K562 (cell line): ENCODE measurements around the gene TRIP12. TPM values are rescaled to one million over a fixed set of nuclear protein-coding genes. Genes with fewer than 3 reads are reported as not detected.

ENCODE experiments used
- ATAC-seq: fragments of 200-7000 bp; cut with Tn5 transposase; 3 replicates; pipeline ENCODE4 v1.9.1; 2020; ENCODE audit warnings: moderate library complexity
- BruUV-seq: library from RNA; stranded (reverse); fragments of 400-500 nt; replicated peaks from 2 replicates; lab custom pipeline; 2021; lab: Mats Ljungman, UMichigan
- CTCF ChIA-PET: fragments of 300-600 bp; formaldehyde crosslinking; extraction: SDS; loops from one replicate; lab custom pipeline; 2021; ENCODE audit warnings: low intra/inter-chr PET ratio; lab: Yijun Ruan, JAX
- POLR2A ChIA-PET: fragments of 300-600, 350-650 bp; sonication (Branson Sonifier 250); formaldehyde crosslinking; extraction: SDS; loops from one replicate; lab custom pipeline; 2021; ENCODE audit warnings: antibody characterized with exemption, inconsistent platforms; lab: Yijun Ruan, JAX
- DNase-seq, 4 experiments: peaks; one replicate each; pipeline versions ENCODE4 v3.0.0 to v3.0.0-alpha.2; 2011 to 2018; ENCODE audit warnings: low spot score in 3 of 4, mixed read lengths in 3 of 4; ENCODE audit errors: extremely low read depth in 1 of 4
- FAIRE-seq: peaks from 2 replicates; lab custom pipeline; 2011; peaks lifted over from hg19 to GRCh38; lab: Jason Lieb, UNC
- H2AFZ ChIP-seq: 2 replicates; pipeline ENCODE4 v1.6.0; 2011; ENCODE audit warnings: low read depth, low read length, control low read depth, inconsistent platforms
- H3K27ac ChIP-seq: fragments of 200-600 bp; 3 replicates; pipeline ENCODE4 v1.8.0; 2011; ENCODE audit warnings: low read depth, mild to moderate bottlenecking, control low read depth, inconsistent platforms, low read length, moderate library complexity, mixed read lengths; ENCODE audit errors: extremely low read depth
- H3K27me3 ChIP-seq, 2 experiments: fragments of 300-600 bp in 1 of 2; 2 replicates in 1 of 2; 3 replicates in 1 of 2; pipeline versions ENCODE4 v1.6.0 to v1.8.0; 2011; ENCODE audit warnings: inconsistent platforms in 2 of 2, low read length in 2 of 2, mild to moderate bottlenecking in 1 of 2, mixed read lengths in 1 of 2, moderate library complexity in 1 of 2; ENCODE audit not compliant: control insufficient read depth in 2 of 2, insufficient read depth in 2 of 2
- H3K36me3 ChIP-seq: fragments of 300-600 bp; 3 replicates; pipeline ENCODE4 v1.8.0; 2011; ENCODE audit warnings: mild to moderate bottlenecking, low read length, inconsistent platforms; ENCODE audit not compliant: control insufficient read depth, insufficient read depth
- H3K4me1 ChIP-seq, 2 experiments: fragments of 200-600 bp in 1 of 2; replicated peaks in 1 of 2; 2 replicates in 1 of 2; 3 replicates in 1 of 2; pipeline versions ENCODE4 v1.5.1 to v1.8.0; 2011; ENCODE audit warnings: inconsistent platforms in 2 of 2, low read length in 2 of 2, mild to moderate bottlenecking in 1 of 2, mixed read lengths in 1 of 2, moderate library complexity in 1 of 2; ENCODE audit not compliant: control insufficient read depth in 2 of 2, insufficient read depth in 2 of 2
- H3K4me2 ChIP-seq: 2 replicates; pipeline ENCODE4 v1.6.1; 2011; ENCODE audit warnings: low read length, control low read depth, inconsistent platforms, mixed read lengths; ENCODE audit not compliant: insufficient read depth
- H3K4me3 ChIP-seq: fragments of 200-600 bp; sonication (generic), shearing (Covaris generic); 2 replicates; pipeline ENCODE4 v1.5.1; 2016; ENCODE audit warnings: control low read depth, inconsistent platforms
- H3K79me2 ChIP-seq: fragments of 200-600 bp; 3 replicates; pipeline ENCODE4 v1.8.0; 2011; ENCODE audit warnings: low read length, inconsistent platforms; ENCODE audit not compliant: control insufficient read depth, insufficient read depth
- H3K9ac ChIP-seq, 2 experiments: 2 replicates each; pipeline versions ENCODE4 v1.6.0 to v1.6.1; 2011; ENCODE audit warnings: low read depth in 2 of 2, low read length in 2 of 2, control low read depth in 1 of 2, inconsistent platforms in 1 of 2, mild to moderate bottlenecking in 1 of 2, mixed read lengths in 1 of 2; ENCODE audit not compliant: insufficient read depth in 1 of 2
- H3K9me1 ChIP-seq: one replicate; pipeline ENCODE4 v1.6.0; 2011; ENCODE audit warnings: inconsistent platforms, mild to moderate bottlenecking, low read length, moderate library complexity; ENCODE audit not compliant: control insufficient read depth, insufficient read depth
- H3K9me3 ChIP-seq: replicated peaks from 2 replicates; pipeline ENCODE4 v1.5.1; 2011; ENCODE audit warnings: low read depth, low read length, inconsistent platforms; ENCODE audit not compliant: control insufficient read depth, insufficient read depth
- H4K20me1 ChIP-seq: replicated peaks from 2 replicates; pipeline ENCODE4 v1.6.1; 2011; ENCODE audit warnings: low read length, inconsistent platforms, mixed read lengths; ENCODE audit not compliant: control insufficient read depth, insufficient read depth
- CSDE1 ChIP-seq, 2 experiments: fragments of 450-650 bp; IDR thresholded peaks; 2 replicates each; pipeline ENCODE4 v1.6.1; 2016; ENCODE audit warnings: mild to moderate bottlenecking in 1 of 2
- HES1 ChIP-seq: fragments of 450-650 bp; IDR thresholded peaks from 2 replicates; pipeline ENCODE4 v1.6.1; 2016; ENCODE audit warnings: low read depth, mild to moderate bottlenecking, moderate library complexity
- L3MBTL2 ChIP-seq: fragments of 450-650 bp; IDR thresholded peaks from 2 replicates; pipeline ENCODE4 v1.6.1; 2016; ENCODE audit warnings: mild to moderate bottlenecking, moderate library complexity
- MIER1 ChIP-seq: fragments of 450-650 bp; IDR thresholded peaks from 2 replicates; pipeline ENCODE4 v1.6.1; 2016; ENCODE audit warnings: antibody characterized with exemption, mild to moderate bottlenecking, low read depth
- MYC ChIP-seq, 2 experiments: fragments of 250-450 bp in 1 of 2; sonication (Bioruptor Pico) in 1 of 2; IDR thresholded peaks; 2 replicates each; pipeline versions ENCODE4 v1.5.1 to v1.6.1; 2012 to 2021; ENCODE audit warnings: low read depth in 2 of 2, borderline replicate concordance in 1 of 2, improper control_type of control experiment in 1 of 2, low read length in 1 of 2, mild to moderate bottlenecking in 1 of 2, moderate library complexity in 1 of 2
- POLR2G ChIP-seq: fragments of 200-400 bp; formaldehyde crosslinking; IDR thresholded peaks from 2 replicates; pipeline ENCODE4 v1.6.1; 2017; ENCODE audit warnings: low read depth, mild to moderate bottlenecking, antibody characterized with exemption, low read length, moderate library complexity
- REST ChIP-seq, 2 experiments: fragments of 450-650 bp; formaldehyde crosslinking in 1 of 2; IDR thresholded peaks; 2 replicates each; pipeline versions ENCODE4 v1.4.0 to v1.6.1; 2014 to 2020; ENCODE audit warnings: mild to moderate bottlenecking in 2 of 2, borderline replicate concordance in 1 of 2, low read depth in 1 of 2
- TAL1 ChIP-seq: fragments of 450-650 bp; IDR thresholded peaks from 2 replicates; pipeline ENCODE4 v1.6.1; 2016; ENCODE audit warnings: mild to moderate bottlenecking
- THRAP3 ChIP-seq: fragments of 450-650 bp; IDR thresholded peaks from 2 replicates; pipeline ENCODE4 v1.6.1; 2016; ENCODE audit warnings: mild to moderate bottlenecking, inconsistent platforms, borderline replicate concordance
- ZNF146 ChIP-seq: IDR thresholded peaks from one replicate; pipeline ENCODE4 v1.6.1; 2018; ENCODE audit warnings: missing compliant biosample characterization; ENCODE audit not compliant: unreplicated experiment
- ZNF41 ChIP-seq: fragments of 250-450 bp; sonication (Bioruptor Pico); conservative IDR thresholded peaks from 2 replicates; pipeline ENCODE4 v1.4.0; 2020; ENCODE audit warnings: mild to moderate bottlenecking
- WGBS: fragments of 100-300 bp; shearing (Covaris generic); methylation state at CpG from one replicate; pipeline ENCODE4 v1.1.6; 2016; ENCODE audit warnings: low coverage, mixed read lengths; ENCODE audit not compliant: insufficient coverage; ENCODE audit errors: missing lambda C conversion rate; 5-methylcytosine and 5-hydroxymethylcytosine counted together
- in situ Hi-C: fragments of 300-500 bp; cut with MboI; formaldehyde crosslinking; loops from 4 replicates; pipeline ENCODE4 v1.15.0; 2018; ENCODE audit warnings: inconsistent platforms, mixed read lengths
- intact Hi-C: fragments of 100-400 bp; cut with micrococcal nuclease; formaldehyde crosslinking; loops from 2 replicates; pipeline ENCODE4 v1.14.2; 2022
- polyA plus RNA-seq, 8 experiments: library from polyadenylated mRNA; depleted of rRNA in 4 of 8; stranded (reverse) in 5 of 8; unstranded in 3 of 8; fragments of >200 nt; fragmentation: Nextera tagmentation in 2 of 8; fragmentation: Illumina TruSeq in 1 of 8; extraction: Ambion mirVana in 2 of 8; extraction: Trizol in 1 of 8; gene quantifications; 2 replicates each; pipeline versions ENCODE4 v1.2.1 to v1.2.3, GENCODE V29; 2011 to 2014; ENCODE audit warnings: inconsistent platforms in 1 of 8, missing spikeins in 1 of 8
- total RNA-seq, 7 experiments: library from RNA; depleted of rRNA in 6 of 7; stranded (reverse); fragments of >200 nt in 6 of 7; fragmentation: Illumina TruSeq in 2 of 7; extraction: Trizol in 2 of 7; gene quantifications; 2 replicates each; pipeline versions ENCODE4 v1.2.1 to v1.2.3, GENCODE V29; 2011 to 2021; ENCODE audit warnings: low replicate concordance in 1 of 7

TRIP12 gene
- total and polyA plus RNA-seq, 9 of the 15 experiments (the other 6 are each of a cell fraction or from before 2014, with no cell fraction given): 15.2 to 131 (median 80.1) TPM

GRCh38 chr2:229922449-229923386, 909 bp upstream of the TRIP12 start, which contains the start of gene FBXO36:
Gene FBXO36 (plus strand): TSS chr2:229922503. CDS start chr2:229922514, 11 bp downstream.
- peak within 1 kb of the TSS; percentile 90 for H3K4me3 ChIP-seq
- peak within 1 kb of the TSS; percentile 83 to 96 for H3K9ac ChIP-seq
- DNase-seq: peak; percentile 40 to 85 (median 48)
- FAIRE-seq: peak; percentile 37
- 1% methylated on average over 38 of the region's 61 CpGs for WGBS
- peak within 1 kb of the TSS; percentile 96 for H2AFZ ChIP-seq
- no peaks in the 10 kb centered on the region for H4K20me1 ChIP-seq
- H3K4me2 ChIP-seq: peak within 1 kb of the TSS; percentile 87
- H3K27ac ChIP-seq: peak within 1 kb of the TSS; percentile 90
- TSS peak; percentile 59 for BruUV-seq
- H3K4me1 ChIP-seq: peaks cover 0 to 9% of the 10 kb centered on the region in 2 experiments; a peak in 2 of 5 replicates
- H3K9me1 ChIP-seq: no peaks in the 10 kb centered on the region
- intact Hi-C loops (loop anchor here (5.0 kb wide), 2 partner anchors 50 to 70 kb away; no protein-coding TSS in a partner anchor), in situ Hi-C loops (no loop called here)
- no peaks in the 10 kb centered on the region for H3K27me3 ChIP-seq
- H3K79me2 ChIP-seq: peaks cover 39% of the 10 kb centered on the region
- peaks cover 13% of the 10 kb centered on the region; the same call in 2 of the 3 replicates for H3K36me3 ChIP-seq
- H3K9me3 ChIP-seq: no peaks in the 10 kb centered on the region
- POLR2A ChIA-PET: interaction anchor here (0.7 kb wide), 1 partner anchor 18 kb away, joined by 3 read pairs; no protein-coding TSS in a partner anchor
- ATAC-seq: peak; percentile 75
- CTCF ChIA-PET: no interaction called here
- TF ChIP-seq ZNF41 (CRISPR knock-in tag) (no peak), CSDE1 (IDR thresholded peaks at IDR 0.05) (peak in 1 of 2 experiments; percentile 65; a peak in 1 of 4 replicates), MIER1 (no peak), THRAP3 (no peak), POLR2G (peak; percentile 51; the same call in 1 of the 2 replicates), L3MBTL2 (peak; percentile 84), ZNF146 (CRISPR knock-in tag) (no peak), REST (IDR thresholded peaks at IDR 0.05; ENCODE audit: borderline replicate concordance) (no peak), REST (CRISPR knock-in tag; IDR thresholded peaks at IDR 0.05; ENCODE audit: low read depth) (no peak), HES1 (no peak), MYC (IDR thresholded peaks at IDR 0.05; ENCODE audit: low read depth, low read length) (peak; percentile 38), MYC (CRISPR knock-in tag; IDR thresholded peaks at IDR 0.05; ENCODE audit: borderline replicate concordance, low read depth) (no peak), TAL1 (no peak)
